Erythroblast (primary cell): ENCODE data around the gene TEDC2.

Experiments used
- GATA1 ChIP-seq: IDR thresholded peaks from 2 replicates; pipeline ENCODE4 v1.6.1; 2011; ENCODE audit warnings: low read depth, mild to moderate bottlenecking, control low read depth, low read length, moderate library complexity
- POLR2A ChIP-seq: IDR thresholded peaks from 2 replicates; pipeline ENCODE4 v1.6.1; 2011; ENCODE audit warnings: mild to moderate bottlenecking, low read length

DNA sequence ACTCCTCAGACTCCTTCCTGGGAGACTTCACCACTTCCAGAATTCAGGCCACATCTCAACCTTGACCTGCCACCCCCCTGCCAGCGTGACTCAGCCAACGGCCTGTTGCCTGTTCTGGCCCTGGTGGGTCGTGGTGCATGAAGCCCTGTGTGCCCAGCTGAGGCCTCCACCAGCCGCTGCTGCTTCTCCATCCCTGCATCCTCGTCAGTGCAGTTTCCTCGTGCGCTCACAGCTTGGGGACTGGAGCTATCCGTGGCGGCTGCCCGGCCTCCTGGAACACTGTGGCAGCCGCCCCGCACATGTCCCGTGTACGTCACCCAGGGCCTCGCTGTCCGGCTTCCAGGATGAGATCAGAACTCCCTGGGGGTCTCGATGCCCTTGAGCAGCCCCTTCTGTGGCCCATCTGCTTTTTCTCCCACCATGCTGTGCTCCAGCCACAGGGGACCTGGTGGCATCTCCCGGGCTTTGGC, 8.0 kb upstream of the TEDC2 start:
- TF ChIP-seq POLR2A (no peak), GATA1 (no peak)
